ENCODE measurements around the gene RBPMS2. TPM values are rescaled to one million over a fixed set of nuclear protein-coding genes. Genes with fewer than 3 reads are reported as not detected.
A peak's percentile ranks its signal among the peaks of the same experiment; 100 is the strongest.

The RBPMS2 gene
- total and polyA plus RNA-seq, 2 of the 8 experiments (the other 6 are each of a cell fraction or from before 2014, with no cell fraction given), result 55.8 to 238 TPM

GRCh38 chr15:64702816-64703631, 72.4 kb downstream of the RBPMS2 start (continued):
- TF ChIP-seq PHF8 (conservative IDR thresholded peaks at IDR 0.05; ENCODE audit: low read depth, low read length) (peak; percentile 80), JUND (IDR thresholded peaks at IDR 0.05; ENCODE audit: low read length) (no peak), SUZ12 (IDR thresholded peaks at IDR 0.05; ENCODE audit: low read length) (no peak), TBP (IDR thresholded peaks at IDR 0.05; ENCODE audit: low read depth, low read length) (peak; percentile 73; the same call in 1 of the 2 replicates), ZNF274 (IDR thresholded peaks at IDR 0.05; ENCODE audit: borderline replicate concordance, extremely low read depth, low read length) (no peak), TAF7 (optimal IDR thresholded peaks at IDR 0.05; ENCODE audit: borderline replicate concordance, low read depth, low read length) (peak; percentile 47), SIX5 (IDR thresholded peaks at IDR 0.05; ENCODE audit: low read depth, low read length) (no peak), EGR1 (IDR thresholded peaks at IDR 0.05; ENCODE audit: borderline replicate concordance, low read depth, low read length) (no peak), TAF1 (IDR thresholded peaks at IDR 0.05; ENCODE audit: low read depth, low read length) (peak; percentile 79; the same call in 1 of the 2 replicates), YY1 (IDR thresholded peaks at IDR 0.05; ENCODE audit: low read depth, low read length) (0 out of 2 replicates have a peak, but pooled peaks have one; percentile 42), EP300 (IDR thresholded peaks at IDR 0.05; ENCODE audit: borderline replicate concordance in 1 of 2, low read depth in 2 of 2, low read length in 2 of 2) (peak in 1 of 2 experiments; percentile 51; a peak in 1 of 3 replicates), RBBP5 (IDR thresholded peaks at IDR 0.05; ENCODE audit: borderline replicate concordance, low read depth, low read length) (peak; percentile 71), BRCA1 (IDR thresholded peaks at IDR 0.05; ENCODE audit: low read depth, low read length) (no peak)

Measured in H1 (cell line).